Left colon (tissue), 2 donors: ENCODE measurements around the gene S100PBP. TPM values are rescaled to one million over a fixed set of nuclear protein-coding genes. Genes with fewer than 3 reads are reported as not detected.
"Not testable (repeated sequence)": the region's sequence is repeated elsewhere in the genome, so short reads cannot be mapped to it uniquely, and the experiment has no call there.

ENCODE experiments used
- ATAC-seq: fragments of 200-7000 bp; cut with Tn5 transposase; one replicate; pipeline ENCODE4 v1.9.1; 2020; ENCODE audit warnings: mild to moderate bottlenecking, moderate library complexity
- DNase-seq, 2 donors: peaks; one replicate each; pipeline ENCODE4 v3.0.0-alpha.2; 2020
- intact Hi-C, 2 donors: fragments of 100-400 bp; cut with DNase I in 1 of 2; cut with micrococcal nuclease in 1 of 2; formaldehyde crosslinking; loops; one replicate each; pipeline versions ENCODE4 v1.11.2 to v1.14.0; 2022; cut with DNase I, micrococcal nuclease
- total RNA-seq, 2 donors: library from RNA; stranded (reverse); fragmentation: NEBNext Ultra II Directional; extraction: Animal tissue kit (Norgen Biotek cat#: 25700); gene quantifications; one replicate each; pipeline ENCODE4 v1.2.1, GENCODE V29; 2021
- donor health status: DM: no; HTN: no; CAD: no.
- donor health status: DM: yes; HTN: yes; CAD: no.

The S100PBP gene
- total RNA-seq, 2 donors from 2014 or later: 29.1 to 29.5 TPM

- intact Hi-C loops: no loop called here
These were observed 86.7 kb downstream of the S100PBP start for GRCh38 chr1:32903991-32904785.

GRCh38 chr1:32904797-32905196, 87.3 kb downstream of the S100PBP start:
- intact Hi-C loops: no loop called here
- ATAC-seq (peak; percentile 60), DNase-seq (peak; percentile 69 to 76)

More at GRCh38 chr1:32903991-32904785, 86.7 kb downstream of the S100PBP start:
- DNase-seq: peak; percentile 77 to 93
- peak; percentile 73 for ATAC-seq

- intact Hi-C loops, ATAC-seq, DNase-seq: not testable (repeated sequence)
These were observed 88.1 kb downstream of the S100PBP start for GRCh38 chr1:32905588-32905987.

GRCh38 chr1:32906654-32907053, 89.2 kb downstream of the S100PBP start:
- intact Hi-C loops: no loop called here
- ATAC-seq (no peak), DNase-seq (no peak)

GRCh38 chr1:32907435-32907834, 90.0 kb downstream of the S100PBP start:
- no peak for DNase-seq
- ATAC-seq: peak; percentile 35
- intact Hi-C loops: no loop called here

Other genes with a start within 250 kb of the S100PBP start
- 10 to 100 TPM; 44.0 to 44.1 TPM for gene ZBTB8OS, start 167.1 kb upstream of the S100PBP start, total RNA-seq
- 100 to 1,000 TPM; 128 to 129 TPM for gene RBBP4, start 166.4 kb upstream of the S100PBP start, total RNA-seq
- gene SYNC, start 114.9 kb upstream of the S100PBP start, total RNA-seq: 10 to 100 TPM; 16.4 to 20.3 TPM
- gene YARS1, start 295 bp upstream of the S100PBP start, total RNA-seq: 10 to 100 TPM; 41.7 to 88.3 TPM
- under 1 TPM; 0.22 to 0.85 TPM for gene FNDC5, start 53.3 kb downstream of the S100PBP start, total RNA-seq
- gene HPCA, start 68.8 kb downstream of the S100PBP start, total RNA-seq: 1 to 10 TPM; 1.5 to 1.9 TPM
- gene TMEM54, start 83.7 kb downstream of the S100PBP start, total RNA-seq: 100 to 1,000 TPM; 739 to 855 TPM
- gene RNF19B, start 147.2 kb downstream of the S100PBP start, total RNA-seq: 10 to 100 TPM; 64.1 to 77.3 TPM
- gene AK2, start 219.2 kb downstream of the S100PBP start, total RNA-seq: 100 to 1,000 TPM; 173 to 222 TPM